HEK293 (cell line): Measurements from ENCODE around the gene ABHD12B.

Experiments used
- CTCF ChIA-PET: fragments of 350-600 bp; formaldehyde crosslinking; extraction: SDS; loops from one replicate; lab custom pipeline; 2021; ENCODE audit warnings: antibody characterized with exemption; lab: Yijun Ruan, JAX
- POLR2A ChIA-PET: fragments of 300-600 bp; formaldehyde crosslinking; extraction: SDS; loops from one replicate; lab custom pipeline; 2020; ENCODE audit warnings: antibody characterized with exemption, inconsistent platforms; lab: Yijun Ruan, JAX
- H3K27ac ChIP-seq: fragments of 200-500 bp; sonication (Bioruptor generic); 2 replicates; pipeline ENCODE4 v1.5.1; 2014; ENCODE audit warnings: low read depth, low read length, control low read depth, inconsistent platforms; ENCODE audit errors: extremely low read depth
- H3K36me3 ChIP-seq, 2 experiments: fragments of 200-500 bp in 1 of 2; sonication (Bioruptor generic) in 1 of 2; 1 replicate in 1 of 2; 2 replicates in 1 of 2; pipeline ENCODE4 v1.5.1; 2014 to 2017; ENCODE audit warnings: inconsistent platforms in 2 of 2, low read length in 2 of 2; ENCODE audit not compliant: control insufficient read depth in 2 of 2, insufficient read depth in 1 of 2
- H3K4me1 ChIP-seq: fragments of 200-500 bp; sonication (Bioruptor generic); 2 replicates; pipeline ENCODE4 v1.5.1; 2014; ENCODE audit warnings: mild to moderate bottlenecking, low read length, inconsistent platforms; ENCODE audit not compliant: control insufficient read depth, insufficient read depth
- H3K4me3 ChIP-seq: 2 replicates; pipeline ENCODE4 v1.5.1; 2011; ENCODE audit warnings: low read depth, mild to moderate bottlenecking, control low read depth, low read length, moderate library complexity
- H3K9me3 ChIP-seq: fragments of 200-500 bp; sonication (Bioruptor generic); 2 replicates; pipeline ENCODE4 v1.5.1; 2014; ENCODE audit warnings: low read depth, low read length, inconsistent platforms; ENCODE audit not compliant: control insufficient read depth, insufficient read depth
- BCL11A ChIP-seq: fragments of 450-650 bp; formaldehyde crosslinking; IDR thresholded peaks from 2 replicates; pipeline ENCODE4 v1.5.1; 2016; ENCODE audit warnings: low read depth, missing biosample characterization, missing genetic modification characterization
- GLIS2 ChIP-seq: fragments of 450-650 bp; formaldehyde crosslinking; IDR thresholded peaks from 2 replicates; pipeline ENCODE4 v1.5.1; 2016; ENCODE audit warnings: missing biosample characterization, missing genetic modification characterization
- KLF1 ChIP-seq: fragments of 450-650 bp; formaldehyde crosslinking; IDR thresholded peaks from 2 replicates; pipeline ENCODE4 v1.5.1; 2016; ENCODE audit warnings: missing biosample characterization, missing genetic modification characterization
- RBAK ChIP-seq: fragments of 450-650 bp; formaldehyde crosslinking; IDR thresholded peaks from 2 replicates; pipeline ENCODE4 v1.5.1; 2016; ENCODE audit warnings: missing biosample characterization, missing genetic modification characterization
- SCRT2 ChIP-seq: fragments of 450-650 bp; formaldehyde crosslinking; IDR thresholded peaks from 2 replicates; pipeline ENCODE4 v1.5.1; 2016; ENCODE audit warnings: missing biosample characterization, missing genetic modification characterization
- ZBTB20 ChIP-seq: fragments of 450-650 bp; formaldehyde crosslinking; IDR thresholded peaks from 2 replicates; pipeline ENCODE4 v1.5.1; 2016; ENCODE audit warnings: missing biosample characterization, missing genetic modification characterization
- ZNF10 ChIP-seq: fragments of 450-650 bp; formaldehyde crosslinking; IDR thresholded peaks from 2 replicates; pipeline ENCODE4 v1.5.1; 2017; ENCODE audit warnings: missing biosample characterization, missing genetic modification characterization
- ZNF140 ChIP-seq: fragments of 450-650 bp; formaldehyde crosslinking; IDR thresholded peaks from 2 replicates; pipeline ENCODE4 v1.5.1; 2016; ENCODE audit warnings: missing biosample characterization, missing genetic modification characterization
- ZNF146 ChIP-seq: fragments of 450-650 bp; formaldehyde crosslinking; IDR thresholded peaks from 2 replicates; pipeline ENCODE4 v1.5.1; 2016; ENCODE audit warnings: missing biosample characterization, missing genetic modification characterization
- ZNF174 ChIP-seq: fragments of 450-650 bp; formaldehyde crosslinking; IDR thresholded peaks from 2 replicates; pipeline ENCODE4 v1.5.0; 2017; ENCODE audit warnings: missing biosample characterization, mild to moderate bottlenecking, missing genetic modification characterization
- ZNF239 ChIP-seq: fragments of 450-650 bp; formaldehyde crosslinking; IDR thresholded peaks from 2 replicates; pipeline ENCODE4 v1.5.1; 2016; ENCODE audit warnings: missing biosample characterization, missing genetic modification characterization
- ZNF266 ChIP-seq: fragments of 450-650 bp; formaldehyde crosslinking; IDR thresholded peaks from 2 replicates; pipeline ENCODE4 v1.5.1; 2016; ENCODE audit warnings: missing biosample characterization, missing genetic modification characterization, low read depth
- ZNF433 ChIP-seq: fragments of 450-650 bp; formaldehyde crosslinking; IDR thresholded peaks from 2 replicates; pipeline ENCODE4 v1.5.1; 2016; ENCODE audit warnings: missing biosample characterization, missing genetic modification characterization, low read depth
- ZNF514 ChIP-seq: fragments of 450-650 bp; formaldehyde crosslinking; IDR thresholded peaks from 2 replicates; pipeline ENCODE4 v1.5.1; 2016; ENCODE audit warnings: missing biosample characterization, missing genetic modification characterization
- ZNF626 ChIP-seq: fragments of 450-650 bp; sonication (Bioruptor Pico); formaldehyde crosslinking; IDR thresholded peaks from 2 replicates; pipeline ENCODE4 v1.5.1; 2018; ENCODE audit warnings: missing biosample characterization, missing genetic modification characterization, inconsistent platforms
- ZNF792 ChIP-seq: fragments of 450-650 bp; formaldehyde crosslinking; IDR thresholded peaks from 2 replicates; pipeline ENCODE4 v1.5.1; 2016; ENCODE audit warnings: missing biosample characterization, missing genetic modification characterization
- ZSCAN23 ChIP-seq: fragments of 450-650 bp; formaldehyde crosslinking; IDR thresholded peaks from 2 replicates; pipeline ENCODE4 v1.5.1; 2016; ENCODE audit warnings: missing biosample characterization, missing genetic modification characterization
- TF ChIP-seq, protein P1 (sequence below): fragments of 450-650 bp; formaldehyde crosslinking; IDR thresholded peaks from 2 replicates; pipeline ENCODE4 v1.5.1; 2016; ENCODE audit warnings: missing biosample characterization, missing genetic modification characterization, low read depth
- TF ChIP-seq, protein P2 (sequence below): fragments of 450-650 bp; formaldehyde crosslinking; IDR thresholded peaks from 2 replicates; pipeline ENCODE4 v1.5.1; 2016; ENCODE audit warnings: missing biosample characterization, missing genetic modification characterization
- TF ChIP-seq, protein P3 (sequence below): fragments of 450-650 bp; formaldehyde crosslinking; IDR thresholded peaks from 2 replicates; pipeline ENCODE4 v1.5.1; 2017; ENCODE audit warnings: missing biosample characterization, mild to moderate bottlenecking, missing genetic modification characterization, moderate library complexity
- TF ChIP-seq, protein P4 (sequence below): fragments of 450-650 bp; formaldehyde crosslinking; conservative IDR thresholded peaks from 2 replicates; pipeline ENCODE4 v1.5.1; 2016; ENCODE audit warnings: low read depth, missing biosample characterization, missing genetic modification characterization
- TF ChIP-seq, protein P5 (sequence below): fragments of 450-650 bp; formaldehyde crosslinking; IDR thresholded peaks from 2 replicates; pipeline ENCODE4 v1.5.1; 2016; ENCODE audit warnings: missing biosample characterization, missing genetic modification characterization
- TF ChIP-seq, protein P6 (sequence below): fragments of 450-650 bp; formaldehyde crosslinking; IDR thresholded peaks from 2 replicates; pipeline ENCODE4 v1.5.1; 2016; ENCODE audit warnings: missing biosample characterization, missing genetic modification characterization

Gene ABHD12B

DNA sequence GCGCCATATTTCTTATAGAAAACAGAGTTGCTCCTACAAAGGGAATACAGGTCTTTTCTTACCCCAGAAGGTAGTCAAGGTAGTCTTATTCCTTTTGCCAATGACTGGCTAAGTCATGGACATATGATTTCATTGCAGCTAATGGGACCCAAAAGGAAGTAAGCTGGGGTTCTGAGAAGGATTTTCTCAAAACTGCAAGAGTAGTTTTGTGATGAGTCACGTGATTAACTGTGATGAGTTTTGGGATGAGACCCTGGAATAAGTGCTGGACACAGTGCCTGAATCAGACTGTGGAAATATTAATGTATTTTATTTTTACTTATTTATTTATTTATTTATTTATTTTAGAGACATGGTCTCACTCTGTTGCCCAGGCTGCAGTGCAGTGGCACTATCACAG lies 27.5 kb upstream of the ABHD12B start:
- no peaks in the 10 kb centered on the region for H3K4me1 ChIP-seq
- TF ChIP-seq ZNF792 (no peak), GLIS2 (tag by site-specific recombination) (no peak), BCL11A (tag by site-specific recombination) (no peak), ZNF433 (tag by site-specific recombination) (no peak), ZNF626 (tag by site-specific recombination) (no peak), ZBTB20 (tag by site-specific recombination) (no peak), ZSCAN23 (tag by site-specific recombination) (no peak)
- TF ChIP-seq, protein P1, sequence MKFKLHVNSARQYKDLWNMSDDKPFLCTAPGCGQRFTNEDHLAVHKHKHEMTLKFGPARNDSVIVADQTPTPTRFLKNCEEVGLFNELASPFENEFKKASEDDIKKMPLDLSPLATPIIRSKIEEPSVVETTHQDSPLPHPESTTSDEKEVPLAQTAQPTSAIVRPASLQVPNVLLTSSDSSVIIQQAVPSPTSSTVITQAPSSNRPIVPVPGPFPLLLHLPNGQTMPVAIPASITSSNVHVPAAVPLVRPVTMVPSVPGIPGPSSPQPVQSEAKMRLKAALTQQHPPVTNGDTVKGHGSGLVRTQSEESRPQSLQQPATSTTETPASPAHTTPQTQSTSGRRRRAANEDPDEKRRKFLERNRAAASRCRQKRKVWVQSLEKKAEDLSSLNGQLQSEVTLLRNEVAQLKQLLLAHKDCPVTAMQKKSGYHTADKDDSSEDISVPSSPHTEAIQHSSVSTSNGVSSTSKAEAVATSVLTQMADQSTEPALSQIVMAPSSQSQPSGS (tag by site-specific recombination): no peak
- TF ChIP-seq, protein P2, sequence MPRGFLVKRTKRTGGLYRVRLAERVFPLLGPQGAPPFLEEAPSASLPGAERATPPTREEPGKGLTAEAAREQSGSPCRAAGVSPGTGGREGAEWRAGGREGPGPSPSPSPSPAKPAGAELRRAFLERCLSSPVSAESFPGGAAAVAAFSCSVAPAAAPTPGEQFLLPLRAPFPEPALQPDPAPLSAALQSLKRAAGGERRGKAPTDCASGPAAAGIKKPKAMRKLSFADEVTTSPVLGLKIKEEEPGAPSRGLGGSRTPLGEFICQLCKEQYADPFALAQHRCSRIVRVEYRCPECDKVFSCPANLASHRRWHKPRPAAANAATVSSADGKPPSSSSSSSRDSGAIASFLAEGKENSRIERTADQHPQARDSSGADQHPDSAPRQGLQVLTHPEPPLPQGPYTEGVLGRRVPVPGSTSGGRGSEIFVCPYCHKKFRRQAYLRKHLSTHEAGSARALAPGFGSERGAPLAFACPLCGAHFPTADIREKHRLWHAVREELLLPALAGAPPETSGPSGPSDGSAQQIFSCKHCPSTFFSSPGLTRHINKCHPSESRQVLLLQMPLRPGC (tag by site-specific recombination): no peak
- TF ChIP-seq, protein P3, sequence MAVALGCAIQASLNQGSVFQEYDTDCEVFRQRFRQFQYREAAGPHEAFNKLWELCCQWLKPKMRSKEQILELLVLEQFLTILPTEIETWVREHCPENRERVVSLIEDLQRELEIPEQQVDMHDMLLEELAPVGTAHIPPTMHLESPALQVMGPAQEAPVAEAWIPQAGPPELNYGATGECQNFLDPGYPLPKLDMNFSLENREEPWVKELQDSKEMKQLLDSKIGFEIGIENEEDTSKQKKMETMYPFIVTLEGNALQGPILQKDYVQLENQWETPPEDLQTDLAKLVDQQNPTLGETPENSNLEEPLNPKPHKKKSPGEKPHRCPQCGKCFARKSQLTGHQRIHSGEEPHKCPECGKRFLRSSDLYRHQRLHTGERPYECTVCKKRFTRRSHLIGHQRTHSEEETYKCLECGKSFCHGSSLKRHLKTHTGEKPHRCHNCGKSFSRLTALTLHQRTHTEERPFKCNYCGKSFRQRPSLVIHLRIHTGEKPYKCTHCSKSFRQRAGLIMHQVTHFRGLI (tag by site-specific recombination): no peak
- TF ChIP-seq, protein P4, sequence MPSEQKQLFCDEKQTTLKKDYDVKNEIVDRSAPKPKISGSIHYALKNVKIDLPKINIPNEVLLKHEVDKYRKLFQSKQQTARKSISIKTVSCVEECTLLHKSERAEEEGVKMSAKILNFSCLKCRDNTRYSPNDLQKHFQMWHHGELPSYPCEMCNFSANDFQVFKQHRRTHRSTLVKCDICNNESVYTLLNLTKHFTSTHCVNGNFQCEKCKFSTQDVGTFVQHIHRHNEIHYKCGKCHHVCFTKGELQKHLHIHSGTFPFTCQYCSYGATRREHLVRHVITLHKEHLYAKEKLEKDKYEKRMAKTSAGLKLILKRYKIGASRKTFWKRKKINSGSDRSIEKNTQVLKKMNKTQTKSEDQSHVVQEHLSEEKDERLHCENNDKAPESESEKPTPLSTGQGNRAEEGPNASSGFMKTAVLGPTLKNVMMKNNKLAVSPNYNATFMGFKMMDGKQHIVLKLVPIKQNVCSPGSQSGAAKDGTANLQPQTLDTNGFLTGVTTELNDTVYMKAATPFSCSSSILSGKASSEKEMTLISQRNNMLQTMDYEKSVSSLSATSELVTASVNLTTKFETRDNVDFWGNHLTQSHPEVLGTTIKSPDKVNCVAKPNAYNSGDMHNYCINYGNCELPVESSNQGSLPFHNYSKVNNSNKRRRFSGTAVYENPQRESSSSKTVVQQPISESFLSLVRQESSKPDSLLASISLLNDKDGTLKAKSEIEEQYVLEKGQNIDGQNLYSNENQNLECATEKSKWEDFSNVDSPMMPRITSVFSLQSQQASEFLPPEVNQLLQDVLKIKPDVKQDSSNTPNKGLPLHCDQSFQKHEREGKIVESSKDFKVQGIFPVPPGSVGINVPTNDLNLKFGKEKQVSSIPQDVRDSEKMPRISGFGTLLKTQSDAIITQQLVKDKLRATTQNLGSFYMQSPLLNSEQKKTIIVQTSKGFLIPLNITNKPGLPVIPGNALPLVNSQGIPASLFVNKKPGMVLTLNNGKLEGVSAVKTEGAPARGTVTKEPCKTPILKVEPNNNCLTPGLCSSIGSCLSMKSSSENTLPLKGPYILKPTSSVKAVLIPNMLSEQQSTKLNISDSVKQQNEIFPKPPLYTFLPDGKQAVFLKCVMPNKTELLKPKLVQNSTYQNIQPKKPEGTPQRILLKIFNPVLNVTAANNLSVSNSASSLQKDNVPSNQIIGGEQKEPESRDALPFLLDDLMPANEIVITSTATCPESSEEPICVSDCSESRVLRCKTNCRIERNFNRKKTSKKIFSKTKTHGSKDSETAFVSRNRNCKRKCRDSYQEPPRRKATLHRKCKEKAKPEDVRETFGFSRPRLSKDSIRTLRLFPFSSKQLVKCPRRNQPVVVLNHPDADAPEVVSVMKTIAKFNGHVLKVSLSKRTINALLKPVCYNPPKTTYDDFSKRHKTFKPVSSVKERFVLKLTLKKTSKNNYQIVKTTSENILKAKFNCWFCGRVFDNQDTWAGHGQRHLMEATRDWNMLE (tag by site-specific recombination): no peak
- H3K4me3 ChIP-seq: no peak overlapping the region
- no peaks in the 10 kb centered on the region for H3K36me3 ChIP-seq
- no peak overlapping the region for H3K27ac ChIP-seq
- no peaks in the 10 kb centered on the region for H3K9me3 ChIP-seq
- POLR2A ChIA-PET: no interaction called here
- CTCF ChIA-PET: no interaction called here

DNA sequence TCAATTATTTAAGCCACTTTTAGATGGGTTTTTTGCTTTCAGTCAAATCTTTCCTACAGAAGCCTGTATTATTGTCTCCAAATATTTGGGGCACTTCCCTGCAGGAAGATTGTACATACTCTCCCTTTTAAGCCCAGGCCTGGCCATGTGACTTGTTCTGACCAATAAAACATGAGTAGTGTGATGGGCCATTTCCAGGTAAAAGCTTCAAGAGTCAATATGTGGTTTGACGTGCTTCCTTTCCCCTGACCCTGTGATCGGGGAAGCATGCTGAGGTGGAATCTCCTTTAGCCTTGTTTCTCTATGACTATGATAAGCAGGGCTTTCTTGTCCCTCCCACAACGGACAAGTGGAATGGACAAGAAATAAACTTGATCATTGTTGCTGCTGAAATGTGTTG lies 26.7 kb upstream of the ABHD12B start:
- Histone ChIP-seq H3K4me3 (no peak overlapping the region), H3K4me1 (no peaks in the 10 kb centered on the region), H3K9me3 (no peaks in the 10 kb centered on the region), H3K27ac (no peak overlapping the region), H3K36me3 (no peaks in the 10 kb centered on the region)
- CTCF ChIA-PET: interaction anchor here (2.2 kb wide), 1 partner anchor 16 kb away, joined by 13 read pairs; no protein-coding TSS in a partner anchor
- POLR2A ChIA-PET: no interaction called here
- TF ChIP-seq ZNF174 (no peak), ZNF514 (tag by site-specific recombination) (no peak), RBAK (tag by site-specific recombination) (no peak), ZNF239 (tag by site-specific recombination) (no peak), ZNF266 (tag by site-specific recombination) (no peak), ZNF140 (tag by site-specific recombination) (no peak), ZNF146 (tag by site-specific recombination) (no peak), KLF1 (tag by site-specific recombination) (no peak), SCRT2 (tag by site-specific recombination) (no peak), ZNF10 (tag by site-specific recombination) (no peak)
- TF ChIP-seq, protein P5, sequence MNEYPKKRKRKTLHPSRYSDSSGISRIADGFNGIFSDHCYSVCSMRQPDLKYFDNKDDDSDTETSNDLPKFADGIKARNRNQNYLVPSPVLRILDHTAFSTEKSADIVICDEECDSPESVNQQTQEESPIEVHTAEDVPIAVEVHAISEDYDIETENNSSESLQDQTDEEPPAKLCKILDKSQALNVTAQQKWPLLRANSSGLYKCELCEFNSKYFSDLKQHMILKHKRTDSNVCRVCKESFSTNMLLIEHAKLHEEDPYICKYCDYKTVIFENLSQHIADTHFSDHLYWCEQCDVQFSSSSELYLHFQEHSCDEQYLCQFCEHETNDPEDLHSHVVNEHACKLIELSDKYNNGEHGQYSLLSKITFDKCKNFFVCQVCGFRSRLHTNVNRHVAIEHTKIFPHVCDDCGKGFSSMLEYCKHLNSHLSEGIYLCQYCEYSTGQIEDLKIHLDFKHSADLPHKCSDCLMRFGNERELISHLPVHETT (tag by site-specific recombination): no peak
- TF ChIP-seq, protein P6, sequence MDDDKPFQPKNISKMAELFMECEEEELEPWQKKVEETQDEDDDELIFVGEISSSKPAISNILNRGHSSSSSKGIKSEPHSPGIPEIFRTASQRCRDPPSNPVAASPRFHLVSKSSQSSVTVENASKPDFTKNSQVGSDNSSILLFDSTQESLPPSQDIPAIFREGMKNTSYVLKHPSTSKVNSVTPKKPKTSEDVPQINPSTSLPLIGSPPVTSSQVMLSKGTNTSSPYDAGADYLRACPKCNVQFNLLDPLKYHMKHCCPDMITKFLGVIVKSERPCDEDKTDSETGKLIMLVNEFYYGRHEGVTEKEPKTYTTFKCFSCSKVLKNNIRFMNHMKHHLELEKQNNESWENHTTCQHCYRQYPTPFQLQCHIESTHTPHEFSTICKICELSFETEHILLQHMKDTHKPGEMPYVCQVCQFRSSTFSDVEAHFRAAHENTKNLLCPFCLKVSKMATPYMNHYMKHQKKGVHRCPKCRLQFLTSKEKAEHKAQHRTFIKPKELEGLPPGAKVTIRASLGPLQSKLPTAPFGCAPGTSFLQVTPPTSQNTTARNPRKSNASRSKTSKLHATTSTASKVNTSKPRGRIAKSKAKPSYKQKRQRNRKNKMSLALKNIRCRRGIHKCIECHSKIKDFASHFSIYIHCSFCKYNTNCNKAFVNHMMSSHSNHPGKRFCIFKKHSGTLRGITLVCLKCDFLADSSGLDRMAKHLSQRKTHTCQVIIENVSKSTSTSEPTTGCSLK (tag by site-specific recombination): no peak
